A549 treated with AZD9567 at 1 μM for 4 hours (cell line): ENCODE results near the gene MOB1B. TPM values are rescaled to one million over a fixed set of nuclear protein-coding genes. Genes with fewer than 3 reads are reported as not detected.

Source experiments
- total RNA-seq: library from RNA; stranded (reverse); fragments of 200-300 nt; extraction: Qiagen RNA extraction; gene quantifications from 5 replicates; pipeline ENCODE4 v1.2.3, GENCODE V29; 2022; ENCODE audit not compliant: insufficient read depth

MOB1B gene
- 4.4 to 7.2 TPM (median 6.7 TPM) in 5 replicates for total RNA-seq

DNA sequence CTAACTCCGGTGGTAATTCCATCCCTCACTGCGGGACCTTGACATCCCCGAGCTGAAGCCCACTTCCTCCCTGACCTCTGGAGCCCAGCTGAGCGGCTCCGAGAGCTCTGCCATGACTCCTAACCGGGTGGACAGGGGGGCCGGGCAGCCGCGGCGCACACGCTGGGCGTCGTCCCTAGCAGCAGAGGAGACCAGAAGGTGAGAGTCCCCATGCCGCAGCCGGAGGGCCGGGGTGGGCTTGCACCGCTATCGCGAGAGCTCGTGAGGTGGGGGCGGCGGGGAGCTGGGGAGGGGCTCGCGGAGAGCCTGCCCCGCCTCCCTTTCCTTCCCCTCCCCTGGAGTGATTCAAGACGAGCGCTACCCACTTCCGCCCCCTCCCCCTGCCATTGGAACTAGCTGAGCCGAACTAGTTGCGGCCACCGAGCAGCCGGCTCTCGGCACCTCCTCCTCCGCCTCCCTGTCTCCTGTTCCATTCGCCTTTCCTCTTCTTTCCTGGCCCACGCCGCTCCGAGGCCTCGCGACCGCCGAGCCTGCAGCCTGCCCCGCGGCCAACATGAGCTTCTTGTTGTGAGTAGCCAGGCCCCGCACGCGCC, at the start of gene MOB1B:
TSS of gene MOB1B (plus strand) at position 386 of the 593 bp plus-strand sequence. CDS start at position 554, 168 bp downstream.

DNA sequence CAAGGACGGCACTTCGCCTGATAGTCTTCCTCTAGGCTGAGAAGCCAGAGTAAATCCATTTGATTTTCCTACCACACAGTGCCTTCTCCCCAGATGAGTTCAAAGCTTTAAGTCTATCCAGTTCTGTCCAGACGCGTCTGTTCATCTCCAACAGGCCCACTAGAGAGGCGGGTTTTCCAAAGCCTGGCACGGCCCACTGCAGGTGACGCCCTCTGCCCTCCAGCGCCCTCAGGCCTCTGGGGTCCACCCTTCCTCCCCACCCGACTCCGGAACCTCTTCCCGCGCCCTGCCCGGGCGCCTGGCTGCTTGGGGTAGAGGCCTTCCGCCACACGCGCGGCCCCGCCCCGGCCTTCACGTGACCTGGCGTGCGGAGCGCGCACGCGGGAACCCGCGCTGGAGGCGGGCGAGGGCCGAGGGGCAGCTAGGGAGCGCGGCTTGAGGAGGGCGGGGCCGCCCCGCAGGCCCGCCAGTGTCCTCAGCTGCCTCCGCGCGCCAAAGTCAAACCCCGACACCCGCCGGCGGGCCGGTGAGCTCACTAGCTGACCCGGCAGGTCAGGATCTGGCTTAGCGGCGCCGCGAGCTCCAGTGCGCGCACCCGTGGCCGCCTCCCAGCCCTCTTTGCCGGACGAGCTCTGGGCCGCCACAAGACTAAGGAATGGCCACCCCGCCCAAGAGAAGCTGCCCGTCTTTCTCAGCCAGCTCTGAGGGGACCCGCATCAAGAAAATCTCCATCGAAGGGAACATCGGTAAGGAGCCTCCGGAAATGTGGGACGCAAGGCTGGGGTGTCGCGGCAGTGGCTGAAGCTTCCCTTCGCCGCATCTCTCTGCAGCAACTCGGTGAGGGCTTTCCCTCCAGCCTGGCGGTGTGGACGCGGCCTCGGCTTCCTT, 91.3 kb downstream of the MOB1B start, which contains the start of gene DCK:
TSS of gene DCK (plus strand) at position 469 of the 888 bp plus-strand sequence. CDS start at position 656, 187 bp downstream.

Other genes starting within 250 kb of the MOB1B start
- gene JCHAIN, start 235.9 kb upstream of the MOB1B start, total RNA-seq: 0.11 to 0.19 TPM (median 0.16 TPM) in 4 of 5 replicates, not detected in the other
- 33.2 to 45.5 TPM (median 36.4 TPM) in 5 replicates for gene UTP3, start 213.8 kb upstream of the MOB1B start, total RNA-seq
- gene RUFY3, start 180.4 kb upstream of the MOB1B start, total RNA-seq: 6.9 to 10.1 TPM (median 7.2 TPM) in 5 replicates
- gene GRSF1, start 62.5 kb upstream of the MOB1B start, total RNA-seq: 78.0 to 93.1 TPM (median 78.4 TPM) in 5 replicates
- gene DCK, start 91.3 kb downstream of the MOB1B start, total RNA-seq: 14.4 to 19.9 TPM (median 18.9 TPM) in 5 replicates